Right lobe of liver (tissue), 6 donors: Measurements from ENCODE around the gene ASCC3. TPM values are rescaled to one million over a fixed set of nuclear protein-coding genes. Genes with fewer than 3 reads are reported as not detected.

Experiments used
- ATAC-seq, 4 donors: fragments of 200-7000 bp; cut with Tn5 transposase; one replicate each; pipeline ENCODE4 v1.9.1; 2020; ENCODE audit warnings: mild to moderate bottlenecking in 4 of 4, moderate library complexity in 4 of 4
- DNase-seq, 3 donors: peaks; one replicate each; pipeline ENCODE4 v3.0.0-alpha.2; 2020
- H3K27ac ChIP-seq, 3 donors: fragments of 200-600 bp; one replicate each; pipeline ENCODE4 v1.8.0; 2022
- H3K27me3 ChIP-seq, 2 donors: fragments of 200-600 bp; one replicate each; pipeline ENCODE4 v1.8.0; 2022
- H3K36me3 ChIP-seq, 4 donors: fragments of 200-600 bp; sonication (generic) in 1 of 4; one replicate each; pipeline versions ENCODE4 v1.5.1 to v1.8.0; 2017 to 2022; ENCODE audit warnings: control low read depth in 1 of 4
- H3K4me1 ChIP-seq, 4 donors: fragments of 200-600 bp; sonication (generic) in 1 of 4; one replicate each; pipeline versions ENCODE4 v1.5.1 to v1.8.0; 2017 to 2022; ENCODE audit warnings: control low read depth in 1 of 4
- H3K4me3 ChIP-seq, 3 donors: fragments of 200-600 bp; one replicate each; pipeline ENCODE4 v1.8.0; 2022
- H3K9me3 ChIP-seq, 4 donors: fragments of 200-600 bp; sonication (generic) in 1 of 4; one replicate each; pipeline versions ENCODE4 v1.5.1 to v1.8.0; 2017 to 2022; ENCODE audit warnings: control low read depth in 1 of 4
- CTCF ChIP-seq, 4 donors: fragments of 200-600 bp in 3 of 4; fragments of 450-650 bp in 1 of 4; IDR thresholded peaks; one replicate each; pipeline versions ENCODE4 v1.5.1 to v1.8.0; 2016 to 2022; ENCODE audit warnings: antibody characterized with exemption in 4 of 4, mild to moderate bottlenecking in 2 of 4
- POLR2A ChIP-seq: fragments of 450-650 bp; IDR thresholded peaks from one replicate; pipeline ENCODE4 v1.6.1; 2017; ENCODE audit warnings: antibody characterized with exemption, mild to moderate bottlenecking
- WGBS: methylation state at CpG from one replicate; pipeline ENCODE4 v1.1.6; 2018; ENCODE audit warnings: low coverage, low lambda C conversion rate; ENCODE audit not compliant: insufficient coverage; ENCODE audit errors: missing lambda C conversion rate; 5-methylcytosine and 5-hydroxymethylcytosine counted together
- intact Hi-C, 2 donors: fragments of 100-400 bp; cut with DNase I; formaldehyde crosslinking; loops; one replicate each; pipeline versions ENCODE4 v1.11.2 to v1.14.1; 2022
- total RNA-seq, 6 experiments: library from RNA; depleted of rRNA in 2 of 6; stranded (reverse); fragments of >200 nt in 2 of 6; fragmentation: NEBNext Ultra II Directional in 3 of 6; extraction: Animal tissue kit (Norgen Biotek cat#: 25700) in 3 of 6; gene quantifications; one replicate each; pipeline versions ENCODE4 v1.1.0 to v1.2.4, GENCODE V29; 2016 to 2023
- donor health status: DM: no; HTN: yes; CAD: no.
- donor health status: DM: no; HTN: no; CAD: no.
- donor health status: DM: no; HTN: no; CAD: no.
- donor health status: DM: no; HTN: yes; CAD: no.
- donor health status: DM: no; HTN: yes; CAD: no.

Gene ASCC3
- total RNA-seq, 6 experiments from 2014 or later, result 17.0 to 28.2 (median 24.9) TPM

DNA sequence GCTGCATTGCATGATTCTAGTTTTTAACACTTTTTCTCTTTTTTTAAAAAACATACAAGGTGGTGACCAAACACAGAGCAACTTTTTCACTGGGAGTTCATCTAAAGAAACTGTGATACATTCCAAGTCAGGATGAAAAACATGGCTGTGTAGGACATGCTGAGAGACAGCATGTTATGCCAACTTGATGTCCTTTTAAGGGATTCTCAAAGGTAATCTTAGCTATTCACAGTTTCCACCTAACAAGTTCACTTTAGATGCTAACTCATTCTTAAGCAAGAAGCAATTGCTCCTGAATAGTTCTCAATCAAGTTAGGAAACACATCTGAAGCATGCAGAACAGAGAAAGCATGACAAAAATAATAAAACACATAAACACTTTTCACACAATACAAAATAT is 3.3 kb downstream of the ASCC3 start:
- Histone ChIP-seq H3K4me1 (peaks cover 0 to 29% (median 0%) of the 10 kb centered on the region in 4 donors), H3K27me3 (no peaks in the 10 kb centered on the region), H3K9me3 (no peaks in the 10 kb centered on the region), H3K36me3 (no peaks in the 10 kb centered on the region), H3K4me3 (no peak overlapping the region), H3K27ac (no peak overlapping the region)
- intact Hi-C loops, result no loop called here
- DNase-seq (no peak), ATAC-seq (no peak)
- TF ChIP-seq POLR2A, result no peak
- TF ChIP-seq CTCF (IDR thresholded peaks at IDR 0.05), result no peak

DNA sequence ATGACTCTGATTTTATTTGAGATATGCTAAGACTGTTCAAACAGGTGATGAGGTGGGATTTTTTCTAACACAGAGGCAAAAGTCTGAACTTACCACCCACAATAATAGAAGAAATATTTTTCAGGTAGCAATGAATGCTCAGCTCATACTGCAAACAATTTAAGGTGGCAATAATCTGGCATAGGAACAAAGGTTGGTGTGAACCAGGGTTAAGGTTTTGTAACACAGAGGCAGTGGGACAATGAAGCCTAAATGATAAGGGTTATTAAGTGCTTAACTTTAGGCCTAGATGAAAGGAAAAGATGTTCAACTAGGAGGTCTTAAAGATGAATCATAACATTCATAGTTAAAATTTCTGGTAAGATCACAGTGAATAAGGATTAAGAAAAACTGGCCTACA is 4.9 kb downstream of the ASCC3 start:
- TF ChIP-seq CTCF (IDR thresholded peaks at IDR 0.05), result no peak
- no peak for TF ChIP-seq POLR2A
- Histone ChIP-seq H3K36me3 (no peaks in the 10 kb centered on the region), H3K4me3 (no peak overlapping the region), H3K27me3 (no peaks in the 10 kb centered on the region), H3K9me3 (no peaks in the 10 kb centered on the region), H3K27ac (no peak overlapping the region), H3K4me1 (peaks cover 0 to 23% (median 0%) of the 10 kb centered on the region in 4 donors)
- no peak for ATAC-seq
- intact Hi-C loops, result no loop called here
- DNase-seq, result no peak

- ATAC-seq, result no peak
- intact Hi-C loops, result no loop called here
- Histone ChIP-seq H3K36me3 (peaks cover 0 to 14% (median 5%) of the 10 kb centered on the region in 4 donors), H3K9me3 (no peaks in the 10 kb centered on the region), H3K4me1 (no peaks in the 10 kb centered on the region), H3K27me3 (no peaks in the 10 kb centered on the region), H3K4me3 (no peak overlapping the region), H3K27ac (no peak overlapping the region)
- TF ChIP-seq POLR2A, result no peak
- TF ChIP-seq CTCF (IDR thresholded peaks at IDR 0.05), result no peak
- WGBS, result 80% methylated on average over 2 of the region's 2 CpGs
- no peak for DNase-seq
These were observed 15.6 kb downstream of the ASCC3 start for GRCh38 chr6:100865525-100865924.

GRCh38 chr6:100862063-100862462 is 19.1 kb downstream of the ASCC3 start:
- Histone ChIP-seq H3K36me3 (peaks cover 0 to 18% (median 5%) of the 10 kb centered on the region in 4 donors), H3K4me1 (no peaks in the 10 kb centered on the region), H3K9me3 (no peaks in the 10 kb centered on the region), H3K27me3 (no peaks in the 10 kb centered on the region), H3K4me3 (no peak overlapping the region), H3K27ac (no peak overlapping the region)
- ATAC-seq (no peak), DNase-seq (no peak)
- WGBS, result 90% methylated on average over 2 of the region's 2 CpGs
- no peak for TF ChIP-seq CTCF (IDR thresholded peaks at IDR 0.05)
- no peak for TF ChIP-seq POLR2A
- intact Hi-C loops, result no loop called here

DNA sequence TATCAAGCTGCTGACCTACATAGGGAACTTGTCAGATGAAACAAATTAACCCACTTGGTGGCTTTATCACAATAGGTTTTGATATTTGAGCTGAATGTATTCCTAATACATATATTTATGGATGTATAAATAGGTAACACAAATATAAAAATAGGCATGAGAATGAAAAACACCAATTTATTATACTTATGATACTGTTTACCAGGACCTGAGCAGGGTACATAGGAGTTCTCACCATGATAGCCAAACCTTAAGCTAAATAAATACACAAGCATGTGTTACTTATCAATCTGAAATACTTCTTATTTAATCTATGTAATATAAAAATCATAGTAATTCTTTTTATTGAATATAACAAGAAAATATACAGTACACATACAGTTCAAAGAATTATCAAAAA is 25.0 kb downstream of the ASCC3 start:
- ATAC-seq (no peak), DNase-seq (no peak)
- TF ChIP-seq CTCF (IDR thresholded peaks at IDR 0.05) (no peak), POLR2A (no peak)
- H3K36me3 ChIP-seq, result peaks cover 0 to 16% (median 0%) of the 10 kb centered on the region in 4 donors
- H3K4me3 ChIP-seq, result no peak overlapping the region
- no peak overlapping the region for H3K27ac ChIP-seq
- peaks cover 0 to 4% (median 0%) of the 10 kb centered on the region in 4 donors for H3K9me3 ChIP-seq
- intact Hi-C loops, result no loop called here
- H3K27me3 ChIP-seq, result no peaks in the 10 kb centered on the region
- H3K4me1 ChIP-seq, result no peaks in the 10 kb centered on the region
